DLD1 (cell line): ENCODE data around the gene BMS1.
"Not testable (repeated sequence)": the region's sequence is repeated elsewhere in the genome, so short reads cannot be mapped to it uniquely, and the experiment has no call there.

Experiments
- in situ Hi-C: cut with HindIII; loops from 2 replicates; pipeline ENCODE4 v1.10.0; 2017; ENCODE audit warnings: low sequenced_read_pairs

Gene BMS1

DNA sequence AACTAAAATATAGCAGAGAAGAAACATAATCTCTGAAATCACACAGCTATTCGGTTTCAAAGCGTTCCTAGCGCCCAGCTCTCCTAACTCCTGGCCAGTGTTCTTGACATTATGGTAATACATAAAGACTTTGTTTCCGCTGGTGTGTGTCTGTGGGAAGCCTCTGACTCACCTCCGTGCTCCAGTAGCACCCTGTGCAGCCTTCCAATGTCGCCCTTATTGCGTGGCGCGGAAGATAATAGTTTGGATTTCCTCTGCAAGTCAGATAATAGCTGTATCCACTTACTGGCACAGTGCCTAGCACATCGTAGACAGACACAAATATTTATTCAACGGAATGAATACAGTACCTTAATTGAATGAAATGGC, 570 bp downstream of the BMS1 start:
- in situ Hi-C loops: no loop called here

DNA sequence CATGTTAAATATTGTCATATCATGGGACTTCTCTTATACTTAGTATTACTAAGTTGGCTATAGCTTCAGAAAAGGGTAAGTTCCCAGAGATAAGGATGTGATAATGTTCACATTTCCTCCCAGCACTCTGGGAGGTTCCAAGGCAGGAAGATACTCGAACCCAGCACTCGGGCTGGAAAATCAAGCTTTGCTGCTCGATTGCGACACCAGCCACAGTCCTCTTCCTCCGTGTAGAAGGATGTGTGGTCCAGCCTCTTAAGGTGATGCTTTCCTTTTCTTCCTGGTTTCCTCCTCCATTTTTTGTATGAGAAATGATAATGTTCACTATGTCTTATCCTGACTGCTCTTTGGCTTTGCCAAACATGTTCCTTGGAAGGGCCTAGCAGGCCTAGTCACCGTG, 3.2 kb downstream of the BMS1 start:
- in situ Hi-C loops: no loop called here

DNA sequence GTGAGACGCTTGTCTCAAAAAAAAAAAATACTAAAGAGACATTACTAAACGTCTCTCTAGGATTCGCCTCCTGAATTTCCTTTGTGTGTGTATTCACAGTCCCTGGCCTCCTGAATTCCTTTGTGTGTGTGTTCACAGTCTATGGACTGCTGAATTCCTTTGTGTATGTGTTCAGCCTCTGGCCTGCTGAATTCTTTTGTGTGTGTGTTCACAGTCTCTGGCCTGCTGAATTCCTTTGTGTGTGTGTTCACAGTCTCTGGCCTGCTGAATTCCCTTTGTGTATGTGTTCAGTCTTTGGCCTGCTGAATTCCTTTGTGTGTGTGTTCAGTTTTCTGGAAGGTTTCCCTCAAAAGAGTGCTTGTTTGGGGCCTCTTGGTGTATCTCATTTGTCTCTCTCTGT, 8.2 kb downstream of the BMS1 start:
- in situ Hi-C loops: no loop called here

DNA sequence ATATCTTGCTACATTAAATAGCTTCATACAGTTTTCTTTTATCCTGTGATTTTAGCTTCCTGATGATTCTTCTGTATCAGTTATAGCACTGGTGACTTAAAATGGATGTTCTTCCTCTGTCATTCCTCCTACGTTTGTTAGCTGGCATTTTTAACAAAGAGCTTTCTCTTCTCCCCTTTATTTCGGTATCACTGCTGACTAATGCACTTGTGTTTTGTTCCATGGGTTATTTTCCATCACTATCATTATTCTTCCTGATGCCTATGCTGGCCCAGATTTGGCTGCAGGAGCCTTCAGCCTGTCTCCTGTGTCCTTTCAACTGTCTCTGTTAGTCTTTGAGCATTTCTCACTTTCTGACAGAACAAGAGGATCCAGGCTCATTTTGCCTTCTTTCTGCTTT, 13.1 kb downstream of the BMS1 start:
- in situ Hi-C loops: no loop called here

DNA sequence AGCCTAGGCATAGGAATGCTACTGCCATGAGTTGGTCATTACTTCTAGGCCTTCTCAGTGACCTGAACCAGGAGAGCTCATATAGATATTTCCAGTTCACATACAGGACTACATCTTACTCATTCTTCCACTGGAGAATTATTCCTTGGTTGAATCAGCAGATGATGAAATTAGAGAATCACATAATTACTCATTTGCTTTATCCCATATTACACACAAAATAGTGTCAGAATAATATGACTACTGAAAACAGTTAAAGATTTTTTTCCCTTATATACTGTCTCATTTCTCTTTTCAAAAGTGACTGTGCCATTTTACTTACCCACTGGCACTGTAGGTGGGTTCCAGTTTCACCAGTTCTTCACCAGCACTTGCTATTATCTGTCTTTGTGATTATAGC, 18.5 kb downstream of the BMS1 start:
- in situ Hi-C loops: no loop called here

DNA sequence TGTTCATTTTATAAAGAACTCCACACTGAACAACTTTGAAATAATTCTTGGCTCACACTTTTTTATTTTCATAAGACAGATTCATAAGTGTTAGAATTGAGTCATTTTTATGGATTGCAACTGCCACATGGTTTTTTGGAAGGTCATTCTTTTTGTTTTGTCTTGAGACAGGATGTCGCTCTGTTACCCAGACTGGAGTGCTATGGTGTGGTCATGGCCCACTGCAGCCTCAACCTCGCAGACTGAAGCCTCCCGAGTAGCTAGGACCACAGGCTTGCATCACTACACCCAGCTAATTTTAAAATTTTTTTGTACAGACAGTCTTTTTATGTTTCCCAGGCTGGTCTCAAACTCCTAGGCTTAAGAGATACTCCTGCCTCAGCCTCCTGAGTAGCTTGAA, 20.3 kb downstream of the BMS1 start:
- in situ Hi-C loops: no loop called here

DNA sequence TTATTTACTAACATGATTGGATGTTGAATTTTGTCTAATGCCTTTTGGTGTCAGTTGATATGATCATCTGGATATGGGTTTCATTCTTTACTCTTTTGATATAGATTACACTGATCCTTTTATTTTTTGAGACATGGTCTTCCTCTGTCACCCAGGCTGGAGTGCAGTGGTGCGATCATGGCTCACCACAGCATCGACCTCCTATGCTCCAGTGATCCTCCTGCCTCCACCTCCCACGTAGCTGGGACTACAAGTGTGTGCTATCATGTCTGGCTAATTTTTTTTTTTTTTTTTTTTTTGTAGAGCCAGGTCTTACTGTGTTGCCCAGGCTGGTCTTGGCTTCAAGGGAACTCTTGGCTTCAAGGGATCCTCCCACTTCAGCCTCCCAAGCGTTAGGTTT, 27.1 kb downstream of the BMS1 start:
- in situ Hi-C loops: no loop called here

DNA sequence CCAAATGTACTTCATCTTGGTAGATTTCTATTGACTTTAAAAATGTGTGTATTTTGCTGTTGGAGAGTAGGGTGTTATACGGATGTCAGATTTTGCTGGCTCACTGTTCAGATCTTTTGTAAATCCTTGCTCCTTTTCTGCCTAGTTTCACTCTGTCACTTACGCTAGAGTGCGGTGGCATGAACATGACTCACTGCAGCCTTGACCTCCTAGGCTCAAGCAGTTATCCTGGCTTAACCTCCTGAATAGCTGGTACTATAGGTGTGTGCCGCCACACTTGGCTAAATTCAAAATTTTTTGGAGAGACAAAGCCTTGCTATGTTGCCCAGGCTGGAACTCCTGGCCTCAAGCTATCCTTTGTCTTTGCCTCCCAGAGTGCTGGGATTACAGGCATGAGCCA, 29.4 kb downstream of the BMS1 start:
- in situ Hi-C loops: no loop called here

DNA sequence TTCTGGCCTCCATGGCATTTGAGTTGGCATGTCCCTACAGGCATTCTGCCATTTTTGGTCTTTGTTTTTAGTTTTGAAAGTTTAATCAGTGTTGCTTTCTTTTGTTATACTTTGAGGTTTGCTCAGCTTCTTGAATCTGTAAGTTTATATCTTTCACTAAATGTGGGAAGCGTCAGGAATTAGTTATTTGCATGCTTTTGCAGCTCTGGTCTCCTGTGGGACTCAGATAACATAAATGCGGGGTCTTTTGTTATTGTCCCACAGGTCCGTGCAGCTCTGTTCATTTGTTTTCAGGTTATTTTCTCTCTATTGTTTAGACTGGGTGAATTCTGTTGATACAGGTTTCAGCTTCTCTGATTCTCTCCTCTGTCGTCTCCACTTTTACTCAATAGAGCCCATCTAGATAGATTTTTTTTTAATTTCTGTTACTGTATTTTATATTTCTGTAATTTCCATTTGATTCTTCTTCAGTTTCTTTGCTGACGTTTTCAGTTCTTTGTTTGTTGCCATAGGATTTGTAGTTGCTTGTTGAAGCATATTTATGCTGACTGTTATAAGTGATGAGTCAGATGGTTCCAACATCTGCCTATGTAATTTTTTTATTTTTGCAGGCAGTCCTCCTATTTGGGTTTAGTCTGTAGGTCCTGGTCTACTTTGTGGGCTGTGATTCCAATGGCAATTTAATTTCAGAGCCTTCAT, 31.5 kb downstream of the BMS1 start:
- in situ Hi-C loops: not testable (repeated sequence)

DNA sequence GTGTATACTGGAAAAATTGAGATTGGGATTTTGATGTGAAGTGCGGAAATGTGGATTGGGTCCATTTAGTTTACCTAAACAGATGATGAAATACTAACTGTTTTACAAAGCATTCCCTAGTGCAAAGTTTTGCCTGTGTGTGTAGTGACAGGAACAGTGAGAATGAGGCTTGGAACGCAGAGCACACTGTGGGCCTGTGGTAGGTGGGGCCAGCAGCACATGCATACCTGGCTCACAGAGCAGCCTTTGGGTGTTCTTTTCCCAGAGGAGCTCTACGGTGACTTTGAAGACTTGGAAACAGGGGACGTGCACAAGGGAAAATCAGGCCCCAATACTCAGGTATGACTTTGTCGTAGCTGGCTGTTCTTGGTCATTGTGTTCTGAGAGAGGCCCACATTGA, 33.7 kb downstream of the BMS1 start:
- in situ Hi-C loops: not testable (repeated sequence)

DNA sequence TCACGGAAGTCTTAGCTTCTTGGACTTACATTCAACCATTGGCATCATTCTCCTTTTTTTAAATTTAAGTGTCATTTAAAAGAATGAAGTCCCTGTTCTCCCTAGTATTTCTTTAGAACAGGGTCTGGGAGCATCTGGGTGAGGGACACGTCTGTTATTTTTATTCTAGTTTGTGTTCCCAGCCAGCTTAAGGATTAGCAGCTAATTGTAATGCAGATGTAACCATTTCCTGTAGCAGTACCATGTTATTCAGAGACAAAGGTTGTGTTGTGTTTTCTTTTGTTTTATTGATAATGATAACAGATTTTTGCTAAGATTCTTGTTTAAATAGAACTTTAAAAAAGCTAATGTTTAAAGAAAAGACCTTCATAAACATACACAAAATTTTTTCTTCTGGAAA, 34.3 kb downstream of the BMS1 start:
- in situ Hi-C loops: no loop called here

DNA sequence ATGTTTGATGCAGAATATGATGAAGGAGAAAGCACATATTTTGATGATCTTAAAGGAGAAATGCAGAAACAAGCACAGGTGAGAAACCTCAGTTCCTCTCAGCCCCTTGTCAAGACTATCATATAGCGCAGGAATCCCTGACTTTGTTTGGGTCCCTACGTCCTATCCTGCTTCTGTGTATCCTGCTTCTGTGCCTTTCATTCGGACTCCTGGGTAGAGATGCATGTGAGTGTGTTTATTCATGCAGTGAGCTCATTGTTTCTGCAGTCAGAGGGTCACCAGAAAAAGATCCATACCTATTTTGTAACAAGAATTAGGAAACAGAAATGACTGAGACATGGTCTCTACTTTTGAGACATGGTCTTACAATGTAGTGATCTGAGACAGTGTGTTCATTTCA, 34.8 kb downstream of the BMS1 start:
- in situ Hi-C loops: not testable (repeated sequence)

DNA sequence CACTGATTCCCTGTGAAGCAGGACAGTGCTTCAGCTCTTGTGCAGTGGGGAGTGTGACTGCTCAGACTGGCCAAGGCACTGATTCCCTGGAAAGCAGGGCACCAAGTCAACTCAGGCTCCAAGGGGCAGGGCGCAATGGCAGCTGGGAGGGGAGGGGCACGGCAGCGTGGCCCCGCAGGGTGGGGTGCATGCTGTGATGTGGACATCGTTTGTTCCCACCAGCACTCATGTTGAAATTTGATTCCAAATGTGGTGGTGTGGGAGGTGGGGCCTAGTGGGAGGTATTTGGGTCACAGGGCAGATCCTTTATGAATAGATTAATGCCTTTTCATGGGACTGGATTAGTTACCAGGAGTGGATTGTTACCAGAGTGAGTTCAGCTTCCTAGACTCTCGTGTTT, 44.2 kb downstream of the BMS1 start:
- in situ Hi-C loops: not testable (repeated sequence)

DNA sequence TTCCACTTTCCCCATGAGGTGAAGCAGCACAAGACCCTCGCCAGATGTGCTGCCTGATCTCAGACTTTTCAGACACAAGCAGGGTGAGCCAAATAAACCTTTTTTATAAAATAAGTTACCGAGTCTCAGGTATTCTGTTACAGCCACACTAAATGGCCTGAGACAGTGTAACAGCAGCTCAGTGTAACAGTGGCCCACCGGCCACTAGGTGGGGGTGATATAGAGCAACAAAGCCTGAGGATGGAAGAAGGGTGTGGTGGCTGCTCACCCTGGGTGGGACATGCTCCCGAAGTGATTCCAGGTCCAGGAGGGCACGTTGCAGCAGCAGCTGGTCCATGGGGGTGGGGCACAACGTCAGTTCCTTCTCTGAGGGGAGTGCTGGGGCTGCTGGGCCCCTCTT, 44.6 kb downstream of the BMS1 start:
- in situ Hi-C loops: no loop called here

DNA sequence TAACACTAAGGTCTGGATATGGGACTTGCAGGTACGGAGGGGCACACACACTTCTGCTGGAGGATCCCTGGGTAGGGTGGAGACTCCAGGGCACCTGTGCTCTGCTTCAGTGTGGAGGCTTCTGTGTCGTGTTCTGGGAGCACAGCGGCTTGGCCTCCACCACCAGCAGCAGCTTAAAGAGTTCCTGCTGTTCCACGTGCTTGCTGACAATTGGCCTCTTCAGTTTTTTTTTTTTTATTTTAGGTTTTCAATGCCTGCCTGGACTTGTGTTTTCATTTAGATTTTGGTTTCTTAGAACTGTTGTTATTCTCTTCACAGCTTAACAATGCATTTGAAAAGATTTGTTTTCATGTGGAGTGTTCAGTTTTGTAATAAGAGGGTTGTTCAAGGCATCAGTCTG, 45.8 kb downstream of the BMS1 start:
- in situ Hi-C loops: not testable (repeated sequence)

DNA sequence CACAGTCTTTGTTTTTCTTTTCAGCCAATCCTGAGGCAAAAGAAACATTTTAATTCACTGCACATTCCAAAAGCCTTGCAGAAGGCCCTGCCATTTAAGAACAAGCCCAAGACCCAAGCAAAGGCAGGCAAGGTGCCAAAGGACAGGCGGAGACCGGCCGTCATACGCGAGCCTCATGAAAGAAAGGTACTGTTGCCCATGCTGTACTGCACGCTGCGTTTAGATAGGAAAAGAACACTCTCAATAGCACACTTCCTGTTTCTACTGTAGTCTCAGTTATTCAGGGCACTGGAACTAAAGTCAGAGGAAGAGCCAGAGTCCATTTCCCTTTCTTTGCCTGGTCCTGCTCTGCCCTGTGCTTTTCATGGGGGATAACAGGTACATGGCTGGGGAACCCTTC, 47.6 kb downstream of the BMS1 start:
- in situ Hi-C loops: no loop called here

DNA sequence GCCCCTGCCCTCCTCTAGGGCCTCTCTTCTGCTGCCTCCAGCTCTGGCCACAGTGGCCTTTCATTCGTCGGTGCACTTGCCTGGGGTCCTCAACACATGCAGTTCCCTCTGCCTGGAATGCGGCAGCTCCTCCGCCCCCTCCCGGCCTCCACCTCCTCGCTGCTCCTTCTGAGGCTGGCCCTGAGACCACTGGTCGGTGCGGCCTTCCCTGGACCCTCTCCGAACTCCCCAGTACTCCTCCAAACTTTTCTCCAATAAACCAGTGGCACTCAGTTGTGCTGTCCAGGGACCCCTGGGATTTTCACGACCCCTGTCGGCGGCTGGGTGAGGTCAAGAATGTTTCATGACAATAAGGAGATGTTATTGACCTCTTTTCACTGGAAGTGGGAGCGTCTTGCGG, 53.5 kb downstream of the BMS1 start:
- in situ Hi-C loops: no loop called here

DNA sequence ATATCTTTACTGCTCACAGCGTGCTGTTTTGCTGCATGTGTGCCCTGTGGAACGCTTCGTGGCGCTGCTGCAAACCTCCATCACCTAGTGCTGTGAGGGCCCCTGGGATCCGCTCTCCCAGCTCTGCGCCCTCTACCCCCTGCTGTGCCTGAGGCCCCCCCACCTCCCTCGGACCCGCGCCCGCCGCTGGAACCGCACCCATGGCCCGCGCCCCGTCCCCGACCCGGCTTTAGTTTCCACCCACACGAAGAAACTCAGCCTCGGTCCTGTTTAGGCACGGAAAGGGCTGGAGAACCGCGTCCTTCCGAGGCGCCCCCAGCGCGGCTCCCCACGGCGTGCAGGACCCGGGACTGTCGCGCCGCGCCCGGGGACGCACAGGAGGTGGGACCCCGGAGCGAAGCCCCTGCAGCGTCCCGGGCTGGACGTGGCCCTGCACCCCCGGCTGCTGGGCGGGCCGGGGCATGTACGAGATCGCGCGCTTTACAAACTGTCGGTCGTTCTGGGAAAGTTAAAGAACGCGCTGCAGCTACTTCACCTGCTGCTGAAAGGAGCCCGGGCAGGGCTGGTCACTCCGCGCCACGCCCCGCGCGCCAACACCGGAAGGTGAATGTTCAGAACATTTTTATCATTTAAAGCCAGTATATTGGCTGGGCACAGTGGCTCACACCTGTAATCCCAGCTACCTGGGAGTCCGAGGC, 54.3 kb downstream of the BMS1 start:
- in situ Hi-C loops: no loop called here

DNA sequence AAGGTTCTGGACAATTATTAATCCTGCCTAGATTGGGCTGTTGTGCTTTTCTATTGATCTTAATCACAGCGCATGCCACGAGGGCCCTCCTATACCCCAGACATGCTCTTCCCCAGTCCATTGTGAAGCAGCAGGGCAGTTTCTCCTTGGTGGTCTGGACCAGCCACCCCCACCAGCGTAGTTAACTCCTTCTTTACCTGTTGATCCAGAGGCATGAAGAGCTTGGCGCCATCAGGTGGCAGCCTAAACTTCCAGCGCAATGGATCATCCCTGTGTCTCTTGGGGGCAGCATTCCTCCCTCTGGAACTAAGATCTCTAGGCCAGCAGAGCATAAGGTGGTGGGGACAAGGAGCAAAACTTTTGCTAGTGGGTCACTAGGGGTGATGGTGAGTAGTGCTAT, 62.2 kb downstream of the BMS1 start:
- in situ Hi-C loops: not testable (repeated sequence)

DNA sequence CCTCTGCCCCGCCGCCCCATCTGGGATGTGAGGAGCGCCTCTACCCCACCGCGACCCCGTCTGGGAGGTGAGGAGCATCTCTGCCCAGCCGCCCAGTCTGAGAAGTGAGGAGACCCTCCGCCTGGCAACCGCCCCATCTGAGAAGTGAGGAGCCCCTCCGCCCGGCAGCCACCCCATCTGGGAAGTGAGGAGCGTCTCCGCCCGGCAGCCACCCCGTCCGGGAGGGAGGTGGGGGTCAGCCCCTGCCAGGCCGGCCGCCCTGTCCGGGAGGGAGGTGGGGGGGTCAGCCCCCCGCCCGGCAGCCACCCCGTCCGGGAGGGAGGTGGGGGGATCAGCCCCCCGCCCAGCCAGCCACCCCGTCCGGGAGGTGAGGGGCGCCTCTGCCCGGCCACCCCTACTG, 64.7 kb downstream of the BMS1 start:
- in situ Hi-C loops: not testable (repeated sequence)

DNA sequence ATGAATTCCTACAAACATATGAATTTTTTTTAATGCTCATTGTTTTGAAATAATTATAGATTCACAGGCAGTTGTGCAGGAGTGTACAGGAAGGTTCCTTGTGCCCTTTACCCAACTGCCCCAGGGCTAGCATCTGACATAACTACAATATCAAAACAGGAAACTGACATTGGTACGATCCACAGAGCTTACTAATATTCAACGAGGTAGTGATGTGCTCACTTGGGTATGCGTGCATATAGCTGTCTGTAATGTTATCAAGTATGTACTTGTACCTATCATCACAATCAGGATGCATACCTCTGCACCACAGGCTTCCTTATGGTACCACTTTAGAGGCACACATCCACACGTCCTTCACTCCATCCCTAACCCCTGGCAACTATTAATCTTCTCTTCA, 68.3 kb downstream of the BMS1 start:
- in situ Hi-C loops: no loop called here

DNA sequence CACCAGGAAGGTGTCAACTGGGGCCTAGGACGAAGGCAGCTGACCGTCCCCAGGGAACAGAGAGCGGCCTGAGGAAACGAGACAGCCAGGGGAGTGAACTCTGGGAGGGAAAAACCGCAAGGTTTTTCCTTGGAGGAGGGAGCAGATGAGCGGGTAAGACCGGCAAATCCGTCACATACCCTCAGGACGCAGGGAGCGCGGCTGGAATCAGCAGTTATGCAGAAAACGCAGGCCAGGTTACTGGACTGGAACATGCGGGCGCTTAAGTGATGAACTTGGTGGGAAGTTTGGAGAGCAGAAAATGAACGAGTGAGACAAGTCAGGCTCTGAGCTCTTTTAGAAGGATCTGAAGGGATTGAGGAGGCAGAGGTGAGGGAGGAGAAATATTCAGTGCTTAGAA, 76.7 kb downstream of the BMS1 start:
- in situ Hi-C loops: no loop called here

DNA sequence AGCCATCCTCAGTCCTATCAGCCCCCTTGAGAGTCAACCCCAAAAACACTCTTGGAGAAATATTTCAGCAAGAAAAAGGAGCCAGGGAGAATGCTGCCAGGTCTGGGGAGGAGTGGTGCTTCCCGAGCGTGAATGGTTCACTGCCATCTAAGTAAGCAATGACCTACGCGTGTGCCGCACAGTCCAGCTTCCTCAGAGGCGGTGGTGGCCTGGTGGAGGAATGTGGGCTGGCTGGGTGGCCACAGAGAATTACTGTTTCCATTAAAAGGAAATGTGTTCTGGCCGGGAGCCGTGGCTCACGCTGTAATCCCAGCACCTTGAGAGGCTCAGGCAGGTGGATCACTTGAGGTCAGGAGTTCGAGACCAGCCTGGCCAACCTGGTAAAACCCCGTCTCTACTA, 77.4 kb downstream of the BMS1 start:
- in situ Hi-C loops: not testable (repeated sequence)
